SK-N-SH (cell line): ENCODE measurements around the gene DNM2. TPM values are rescaled to one million over a fixed set of nuclear protein-coding genes. Genes with fewer than 3 reads are reported as not detected.

Experiments used
- CTCF ChIA-PET: fragments of 300-600, 350-600 bp; formaldehyde crosslinking; extraction: SDS; loops from one replicate; lab custom pipeline; 2021; lab: Yijun Ruan, JAX
- POLR2A ChIA-PET: fragments of 350-600 bp; sonication (Branson Sonifier 250); formaldehyde crosslinking; extraction: SDS; loops from one replicate; lab custom pipeline; 2020; ENCODE audit warnings: antibody characterized with exemption, inconsistent platforms; lab: Yijun Ruan, JAX
- DNase-seq: peaks from one replicate; pipeline ENCODE4 v3.0.0; 2012
- H2AFZ ChIP-seq: fragments of 200-600 bp; sonication (generic); 2 replicates; pipeline ENCODE4 v1.8.1; 2016; ENCODE audit warnings: antibody characterized with exemption, mild to moderate bottlenecking, low read depth
- H3F3A ChIP-seq: fragments of 200-600 bp; sonication (generic); replicated peaks from 2 replicates; pipeline ENCODE3; 2016; ENCODE audit warnings: antibody characterized with exemption, mild to moderate bottlenecking; ENCODE audit not compliant: insufficient read depth
- H3K27ac ChIP-seq, 2 experiments: fragments of 200-500 bp in 1 of 2; fragments of 200-600 bp in 1 of 2; sonication (Bioruptor generic) in 1 of 2; sonication (generic), shearing (Covaris generic) in 1 of 2; 2 replicates each; pipeline versions ENCODE4 v1.5.1 to v1.6.1; 2014 to 2016; ENCODE audit warnings: low read depth in 2 of 2, inconsistent platforms in 1 of 2, low read length in 1 of 2, mild to moderate bottlenecking in 1 of 2, mixed read lengths in 1 of 2
- H3K27me3 ChIP-seq: fragments of 200-600 bp; sonication (generic), shearing (Covaris generic); 2 replicates; pipeline ENCODE4 v1.6.1; 2016; ENCODE audit warnings: mixed run types; ENCODE audit not compliant: insufficient read depth
- H3K36me3 ChIP-seq, 2 experiments: fragments of 200-500 bp in 1 of 2; fragments of 200-600 bp in 1 of 2; sonication (Bioruptor generic) in 1 of 2; sonication (generic) in 1 of 2; replicated peaks in 1 of 2; 2 replicates each; pipeline versions ENCODE3 to v1.5.1; 2014 to 2016; ENCODE audit warnings: low read length in 1 of 2, mild to moderate bottlenecking in 1 of 2; ENCODE audit not compliant: insufficient read depth in 2 of 2, control insufficient read depth in 1 of 2
- H3K4me1 ChIP-seq, 2 experiments: fragments of 200-500 bp in 1 of 2; fragments of 200-600 bp in 1 of 2; sonication (Bioruptor generic) in 1 of 2; sonication (generic), shearing (Covaris generic) in 1 of 2; 2 replicates each; pipeline versions ENCODE4 v1.5.1 to v1.6.1; 2014 to 2016; ENCODE audit warnings: low read depth in 1 of 2, low read length in 1 of 2, mixed run types in 1 of 2; ENCODE audit not compliant: insufficient read depth in 2 of 2, control insufficient read depth in 1 of 2
- H3K4me2 ChIP-seq: fragments of 200-600 bp; sonication (generic), shearing (Covaris generic); 2 replicates; pipeline ENCODE4 v1.6.1; 2017; ENCODE audit warnings: mixed run types
- H3K4me3 ChIP-seq, 2 experiments: fragments of 200-500 bp in 1 of 2; fragments of 200-600 bp in 1 of 2; sonication (Bioruptor generic) in 1 of 2; sonication (generic), shearing (Covaris generic) in 1 of 2; 2 replicates each; pipeline versions ENCODE4 v1.5.1 to v1.8.1; 2014 to 2016; ENCODE audit warnings: low read depth in 2 of 2, inconsistent platforms in 1 of 2, low read length in 1 of 2, mild to moderate bottlenecking in 1 of 2, mixed read lengths in 1 of 2, moderate library complexity in 1 of 2
- H3K79me2 ChIP-seq: fragments of 200-600 bp; sonication (generic); 2 replicates; pipeline ENCODE4 v1.8.1; 2017; ENCODE audit warnings: mild to moderate bottlenecking; ENCODE audit not compliant: insufficient read depth
- H3K9ac ChIP-seq: fragments of 200-600 bp; sonication (generic); 2 replicates; pipeline ENCODE4 v1.6.1; 2017; ENCODE audit warnings: mixed run types
- H3K9me2 ChIP-seq: fragments of 200-600 bp; sonication (generic); 2 replicates; pipeline ENCODE4 v1.6.1; 2017; ENCODE audit warnings: mixed run types
- H3K9me3 ChIP-seq: fragments of 200-600 bp; sonication (generic); 2 replicates; pipeline ENCODE4 v1.6.1; 2017; ENCODE audit warnings: mixed run types, mild to moderate bottlenecking, moderate library complexity
- H4K20me1 ChIP-seq: fragments of 200-600 bp; sonication (generic); 2 replicates; pipeline ENCODE4 v1.6.1; 2017; ENCODE audit warnings: mild to moderate bottlenecking, mixed run types; ENCODE audit not compliant: insufficient read depth
- CTCF ChIP-seq: fragments of 200-600 bp; sonication (generic); IDR thresholded peaks from 2 replicates; pipeline ENCODE4 v1.6.1; 2017; ENCODE audit warnings: antibody characterized with exemption, mild to moderate bottlenecking, moderate library complexity
- ELF1 ChIP-seq: IDR thresholded peaks from 2 replicates; pipeline ENCODE4 v1.4.0; 2012
- EP300 ChIP-seq, 2 experiments: IDR thresholded peaks; 2 replicates each; pipeline versions ENCODE4 v1.4.0 to v1.6.1; 2012; ENCODE audit warnings: borderline replicate concordance in 1 of 2, low read depth in 1 of 2, low read length in 1 of 2
- EZH2phosphoT487 ChIP-seq: fragments of 200-600 bp; sonication (generic); IDR thresholded peaks from 2 replicates; pipeline ENCODE4 v1.6.1; 2017; ENCODE audit warnings: low read depth, mixed run types, mild to moderate bottlenecking, antibody characterized with exemption, moderate library complexity, borderline replicate concordance
- FOXJ3 ChIP-seq: sonication (generic); formaldehyde crosslinking; IDR thresholded peaks from 2 replicates; pipeline ENCODE4 v1.5.1; 2020; ENCODE audit warnings: mild to moderate bottlenecking, missing genetic modification reagents
- IRF3 ChIP-seq: fragments of 150-350 bp; IDR thresholded peaks from 2 replicates; pipeline ENCODE4 v1.6.1; 2016; ENCODE audit warnings: mild to moderate bottlenecking, low read depth, low read length
- MEF2A ChIP-seq: IDR thresholded peaks from 2 replicates; pipeline ENCODE4 v1.4.0; 2012; ENCODE audit warnings: low read depth, borderline replicate concordance
- MXI1 ChIP-seq: IDR thresholded peaks from 2 replicates; pipeline ENCODE4 v1.6.1; 2012; ENCODE audit warnings: mild to moderate bottlenecking, low read depth, low read length, improper control_type of control experiment
- NFIC ChIP-seq: IDR thresholded peaks from 2 replicates; pipeline ENCODE4 v1.4.0; 2012; ENCODE audit warnings: borderline replicate concordance
- NRF1 ChIP-seq: IDR thresholded peaks from 2 replicates; pipeline ENCODE4 v1.6.1; 2012; ENCODE audit warnings: low read depth, mild to moderate bottlenecking, low read length
- RAD21 ChIP-seq: IDR thresholded peaks from 2 replicates; pipeline ENCODE4 v1.6.1; 2012; ENCODE audit warnings: mild to moderate bottlenecking, low read length
- RCOR1 ChIP-seq: fragments of 150-350 bp; IDR thresholded peaks from 2 replicates; pipeline ENCODE4 v1.6.1; 2017; ENCODE audit warnings: antibody characterized with exemption, low read length
- REST ChIP-seq: IDR thresholded peaks from 2 replicates; pipeline ENCODE4 v1.6.1; 2012; ENCODE audit warnings: mild to moderate bottlenecking, low read depth, low read length, moderate library complexity
- RFX5 ChIP-seq: IDR thresholded peaks from 2 replicates; pipeline ENCODE4 v1.6.1; 2012; ENCODE audit warnings: mild to moderate bottlenecking, improper control_type of control experiment, low read length
- RXRA ChIP-seq: IDR thresholded peaks from 2 replicates; pipeline ENCODE4 v1.4.0; 2012; ENCODE audit warnings: low read depth, mild to moderate bottlenecking, borderline replicate concordance
- SIN3A ChIP-seq: IDR thresholded peaks from 2 replicates; pipeline ENCODE4 v1.6.1; 2012; ENCODE audit warnings: low read depth, mild to moderate bottlenecking, low read length, moderate library complexity, borderline replicate concordance
- SMC3 ChIP-seq: IDR thresholded peaks from 2 replicates; pipeline ENCODE4 v1.6.1; 2012; ENCODE audit warnings: low read depth, low read length, improper control_type of control experiment
- USF1 ChIP-seq: IDR thresholded peaks from 2 replicates; pipeline ENCODE4 v1.4.0; 2012; ENCODE audit warnings: low read depth, borderline replicate concordance
- ZBTB33 ChIP-seq: IDR thresholded peaks from 2 replicates; pipeline ENCODE4 v1.4.0; 2012; ENCODE audit warnings: low read depth, borderline replicate concordance
- WGBS: methylation state at CpG from one replicate; pipeline ENCODE4 v1.1.6; 2017; ENCODE audit warnings: low lambda C conversion rate; 5-methylcytosine and 5-hydroxymethylcytosine counted together
- polyA plus RNA-seq, 3 experiments: library from polyadenylated mRNA; depleted of rRNA; stranded (reverse); fragments of >200 nt; gene quantifications; 2 replicates each; pipeline ENCODE4 v1.2.3, GENCODE V29; 2012

Gene DNM2
- polyA plus RNA-seq, 1 of the 3 experiments (the other 2 are of a cell fraction): 52.5 TPM

- no peak overlapping the region for H3K4me3 ChIP-seq
- no peaks in the 10 kb centered on the region for H3K9me2 ChIP-seq
- no peak overlapping the region for H3K9ac ChIP-seq
- peak overlapping the region in 1 of 2 experiments; percentile 56; a peak in 1 of 4 replicates for H3K27ac ChIP-seq
- H3K9me3 ChIP-seq: no peaks in the 10 kb centered on the region
- H4K20me1 ChIP-seq: peaks cover 35% of the 10 kb centered on the region
- POLR2A ChIA-PET: interaction anchor here (1.8 kb wide), 1 partner anchor 67 kb away, joined by 7 read pairs; the partner anchor contains the start of gene TMED1
- H3K4me1 ChIP-seq: peaks cover 17 to 30% of the 10 kb centered on the region in 2 experiments
- no peaks in the 10 kb centered on the region for H3K27me3 ChIP-seq
- H3K79me2 ChIP-seq: peaks cover 50% of the 10 kb centered on the region; the same call in 1 of the 2 replicates
- no peak overlapping the region for H3K4me2 ChIP-seq
- H3F3A ChIP-seq: no peaks in the 10 kb centered on the region
- WGBS: 94% methylated on average over 3 of the region's 6 CpGs
- no peak for DNase-seq
- H2AFZ ChIP-seq: no peak overlapping the region
- no peak for TF ChIP-seq REST
- no peak for TF ChIP-seq RCOR1
- no peak for TF ChIP-seq MEF2A
- TF ChIP-seq EZH2phosphoT487: no peak
- no peak for TF ChIP-seq ZBTB33
- TF ChIP-seq MXI1: no peak
- no peak for TF ChIP-seq RFX5
- no peak for TF ChIP-seq NFIC
- no peak for TF ChIP-seq EP300 (IDR thresholded peaks at IDR 0.05; ENCODE audit: borderline replicate concordance in 1 of 2, low read depth in 1 of 2, low read length in 1 of 2)
- no peak for TF ChIP-seq USF1
- TF ChIP-seq CTCF: no peak
- no peak for TF ChIP-seq RAD21
- TF ChIP-seq FOXJ3 (CRISPR knock-in tag): no peak
- TF ChIP-seq RXRA: no peak
- TF ChIP-seq NRF1: no peak
- no peak for TF ChIP-seq ELF1
- no peak for TF ChIP-seq SMC3
- TF ChIP-seq SIN3A: no peak
- TF ChIP-seq IRF3: no peak
- TF ChIP-seq, all 33 proteins: peak for 0
- peaks cover 7 to 11% of the 10 kb centered on the region in 2 experiments for H3K36me3 ChIP-seq
- CTCF ChIA-PET: interaction anchor here (0.7 to 7.9 kb wide), 15 partner anchors 17 to 188 kb away, joined by 3 to 74 read pairs (median 5); partner anchors contain the start of genes DNM2 and QTRT1
Observed at GRCh38 chr19:10768936-10769335, 51.1 kb downstream of the DNM2 start.
